Measurements from ENCODE around the gene NUP210. TPM values are rescaled to one million over a fixed set of nuclear protein-coding genes. Genes with fewer than 3 reads are reported as not detected.

Gene NUP210
- total RNA-seq, 1 donor = under 0.01 TPM

GRCh38 chr3:13349823-13350222 is 70.3 kb downstream of the NUP210 start:
- Histone ChIP-seq H3K36me3 (ENCODE audit: insufficient read depth, low read length) (no peaks in the 10 kb centered on the region), H3K27me3 (ENCODE audit: insufficient read depth, low read length) (peaks cover 13% of the 10 kb centered on the region), H4K20me1 (ENCODE audit: insufficient read depth, low read length) (no peaks in the 10 kb centered on the region), H3K79me2 (ENCODE audit: insufficient read depth, low read length) (no peaks in the 10 kb centered on the region), H3K27ac (ENCODE audit: low read depth, low read length) (no peak overlapping the region), H2AFZ (ENCODE audit: low read length) (no peak overlapping the region), H3K4me1 (ENCODE audit: insufficient read depth, low read length) (peaks cover 8% of the 10 kb centered on the region), H3K4me3 (ENCODE audit: insufficient read depth, low read length) (no peak overlapping the region), H3K4me2 (ENCODE audit: insufficient read depth, low read length) (no peak overlapping the region), H3K9me3 (ENCODE audit: low read depth, low read length) (no peaks in the 10 kb centered on the region)
- no peak for TF ChIP-seq CTCF (IDR thresholded peaks at IDR 0.05; ENCODE audit: extremely low read depth, low read depth, low read length)
- DNase-seq (ENCODE audit: insufficient read length, low spot score, missing footprints) = peak; percentile 29

GRCh38 chr3:13348661-13349396 is 71.3 kb downstream of the NUP210 start:
- Histone ChIP-seq H3K79me2 (ENCODE audit: insufficient read depth, low read length) (no peaks in the 10 kb centered on the region), H3K9me3 (ENCODE audit: low read depth, low read length) (no peaks in the 10 kb centered on the region), H3K36me3 (ENCODE audit: insufficient read depth, low read length) (no peaks in the 10 kb centered on the region), H3K27ac (ENCODE audit: low read depth, low read length) (no peak overlapping the region), H3K4me2 (ENCODE audit: insufficient read depth, low read length) (no peak overlapping the region), H3K27me3 (ENCODE audit: insufficient read depth, low read length) (peaks cover 14% of the 10 kb centered on the region), H4K20me1 (ENCODE audit: insufficient read depth, low read length) (no peaks in the 10 kb centered on the region), H3K4me1 (ENCODE audit: insufficient read depth, low read length) (peaks cover 8% of the 10 kb centered on the region), H3K4me3 (ENCODE audit: insufficient read depth, low read length) (no peak overlapping the region), H2AFZ (ENCODE audit: low read length) (no peak overlapping the region)
- no peak for TF ChIP-seq CTCF (IDR thresholded peaks at IDR 0.05; ENCODE audit: extremely low read depth, low read depth, low read length)
- peak; percentile 83 for DNase-seq (ENCODE audit: insufficient read length, low spot score, missing footprints)

GRCh38 chr3:13348100-13348499 is 72.0 kb downstream of the NUP210 start:
- Histone ChIP-seq H3K9me3 (ENCODE audit: low read depth, low read length) (no peaks in the 10 kb centered on the region), H3K4me3 (ENCODE audit: insufficient read depth, low read length) (no peak overlapping the region), H4K20me1 (ENCODE audit: insufficient read depth, low read length) (no peaks in the 10 kb centered on the region), H3K4me1 (ENCODE audit: insufficient read depth, low read length) (peaks cover 7% of the 10 kb centered on the region), H3K79me2 (ENCODE audit: insufficient read depth, low read length) (no peaks in the 10 kb centered on the region), H3K27me3 (ENCODE audit: insufficient read depth, low read length) (peaks cover 14% of the 10 kb centered on the region), H3K4me2 (ENCODE audit: insufficient read depth, low read length) (no peak overlapping the region), H3K27ac (ENCODE audit: low read depth, low read length) (no peak overlapping the region), H3K36me3 (ENCODE audit: insufficient read depth, low read length) (no peaks in the 10 kb centered on the region), H2AFZ (ENCODE audit: low read length) (no peak overlapping the region)
- peak; percentile 58 for DNase-seq (ENCODE audit: insufficient read length, low spot score, missing footprints)
- no peak for TF ChIP-seq CTCF (IDR thresholded peaks at IDR 0.05; ENCODE audit: extremely low read depth, low read depth, low read length)

- Histone ChIP-seq H3K36me3 (ENCODE audit: insufficient read depth, low read length) (no peaks in the 10 kb centered on the region), H3K27me3 (ENCODE audit: insufficient read depth, low read length) (peaks cover 14% of the 10 kb centered on the region), H4K20me1 (ENCODE audit: insufficient read depth, low read length) (no peaks in the 10 kb centered on the region), H3K9me3 (ENCODE audit: low read depth, low read length) (no peaks in the 10 kb centered on the region), H3K79me2 (ENCODE audit: insufficient read depth, low read length) (no peaks in the 10 kb centered on the region), H3K4me1 (ENCODE audit: insufficient read depth, low read length) (peaks cover under 1% of the 10 kb centered on the region), H2AFZ (ENCODE audit: low read length) (no peak overlapping the region), H3K4me3 (ENCODE audit: insufficient read depth, low read length) (no peak overlapping the region), H3K27ac (ENCODE audit: low read depth, low read length) (no peak overlapping the region), H3K4me2 (ENCODE audit: insufficient read depth, low read length) (no peak overlapping the region)
- no peak for TF ChIP-seq CTCF (IDR thresholded peaks at IDR 0.05; ENCODE audit: extremely low read depth, low read depth, low read length)
- DNase-seq (ENCODE audit: insufficient read length, low spot score, missing footprints) = peak; percentile 81
These were observed 72.7 kb downstream of the NUP210 start for GRCh38 chr3:13347390-13347950.
